ES-I3 (cell line): ENCODE data around the gene KDM2A.

Source experiments
- H3K36me3 ChIP-seq: 2 replicates; pipeline ENCODE4 v1.6.1; 2013; ENCODE audit warnings: mild to moderate bottlenecking, low read length, control low read depth, moderate library complexity; ENCODE audit not compliant: insufficient read depth
- H3K4me1 ChIP-seq: 2 replicates; pipeline ENCODE4 v1.6.1; 2013; ENCODE audit warnings: mild to moderate bottlenecking, control low read depth, low read length; ENCODE audit not compliant: insufficient read depth
- H3K9ac ChIP-seq: 2 replicates; pipeline ENCODE4 v1.6.1; 2013; ENCODE audit warnings: low read depth, mild to moderate bottlenecking, low read length, moderate library complexity
- H3K9me3 ChIP-seq: 2 replicates; pipeline ENCODE4 v1.6.1; 2013; ENCODE audit warnings: mild to moderate bottlenecking, low read length, moderate library complexity; ENCODE audit not compliant: control insufficient read depth, insufficient read depth

KDM2A gene

GRCh38 chr11:67301313-67301921, 182.4 kb downstream of the KDM2A start:
- no peak overlapping the region for H3K9ac ChIP-seq
- H3K4me1 ChIP-seq, result no peaks in the 10 kb centered on the region
- H3K9me3 ChIP-seq, result no peaks in the 10 kb centered on the region
- H3K36me3 ChIP-seq, result peaks cover 9% of the 10 kb centered on the region; the same call in 1 of the 2 replicates

- Histone ChIP-seq H3K4me1 (no peaks in the 10 kb centered on the region), H3K9ac (peak overlapping the region; percentile 71), H3K9me3 (no peaks in the 10 kb centered on the region), H3K36me3 (peaks cover 5% of the 10 kb centered on the region; the same call in 1 of the 2 replicates)
These were observed 183.0 kb downstream of the KDM2A start for GRCh38 chr11:67301951-67302516.

DNA sequence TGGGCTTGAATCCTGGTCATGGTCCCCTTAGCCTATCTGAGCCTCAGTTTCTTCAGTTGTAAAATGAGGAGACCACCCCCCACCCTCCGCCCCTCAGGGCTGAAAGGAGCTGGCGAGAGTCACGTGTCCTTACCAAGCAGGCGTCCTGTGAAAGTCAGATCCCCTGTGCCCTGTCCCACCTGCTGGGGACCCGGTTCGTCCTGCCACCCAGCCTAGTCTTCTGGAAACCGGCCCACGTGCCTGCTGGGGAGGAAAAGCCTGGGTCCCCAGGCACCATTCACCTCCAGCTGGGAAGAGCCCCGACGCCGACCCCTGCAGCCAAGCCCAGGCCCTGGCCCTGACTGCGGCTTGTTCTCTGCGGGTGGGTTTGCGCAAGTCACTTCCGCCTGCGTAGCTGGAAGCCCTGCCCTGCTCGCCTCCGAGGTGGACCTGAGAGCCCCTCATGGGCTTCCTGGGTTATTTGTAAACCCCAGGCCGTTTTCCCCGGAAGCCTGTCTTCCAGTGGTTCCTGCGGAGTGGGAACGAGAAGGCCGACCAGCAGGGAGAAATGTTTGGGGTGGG, 183.6 kb downstream of the KDM2A start:
- Histone ChIP-seq H3K9ac (peak overlapping the region; percentile 71), H3K36me3 (peaks cover 5% of the 10 kb centered on the region; the same call in 1 of the 2 replicates), H3K9me3 (no peaks in the 10 kb centered on the region)

GRCh38 chr11:67303132-67303834, 184.2 kb downstream of the KDM2A start, which contains the start of gene SSH3:
Gene SSH3 (plus strand): TSS chr11:67303530. CDS start chr11:67303626, 96 bp downstream.
- no peaks in the 10 kb centered on the region for H3K4me1 ChIP-seq
- H3K9ac ChIP-seq, result peak within 1 kb of the TSS; percentile 71
- H3K9me3 ChIP-seq, result no peaks in the 10 kb centered on the region
- peaks cover 5% of the 10 kb centered on the region; the same call in 1 of the 2 replicates for H3K36me3 ChIP-seq

More for the DNA sequence above, 183.6 kb downstream of the KDM2A start:
- H3K4me1 ChIP-seq, result no peaks in the 10 kb centered on the region

GRCh38 chr11:67303835-67304411, 184.9 kb downstream of the KDM2A start:
- Histone ChIP-seq H3K9ac (peak overlapping the region; percentile 71), H3K4me1 (no peaks in the 10 kb centered on the region), H3K36me3 (peaks cover 5% of the 10 kb centered on the region; the same call in 1 of the 2 replicates), H3K9me3 (no peaks in the 10 kb centered on the region)

DNA sequence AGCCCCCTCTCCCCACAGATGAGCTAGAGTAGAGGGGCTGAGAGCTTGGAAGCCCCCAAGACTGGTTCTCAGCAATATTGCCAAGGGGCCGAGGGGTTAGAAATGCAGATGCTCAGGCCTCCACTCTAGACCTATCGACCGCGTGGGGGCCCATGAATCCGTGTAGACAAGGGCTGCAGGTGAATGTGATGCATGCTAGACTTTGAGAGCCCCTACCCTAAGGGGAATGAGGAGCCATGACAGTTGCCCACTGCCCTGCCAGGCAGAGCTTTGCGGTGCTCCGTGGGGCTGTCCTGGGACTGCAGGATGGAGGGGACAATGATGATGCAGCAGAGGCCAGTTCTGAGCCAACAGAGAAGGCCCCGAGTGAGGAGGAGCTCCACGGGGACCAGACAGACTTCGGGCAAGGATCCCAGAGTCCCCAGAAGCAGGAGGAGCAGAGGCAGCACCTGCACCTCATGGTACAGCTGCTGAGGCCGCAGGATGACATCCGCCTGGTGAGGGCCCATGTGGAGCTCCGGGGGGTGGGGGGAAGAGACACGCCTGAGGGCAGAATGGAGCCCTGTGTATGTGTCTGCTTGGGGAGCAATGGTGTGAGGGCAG, 185.5 kb downstream of the KDM2A start:
- Histone ChIP-seq H3K36me3 (peaks cover 5% of the 10 kb centered on the region; the same call in 1 of the 2 replicates), H3K9me3 (no peaks in the 10 kb centered on the region), H3K4me1 (no peaks in the 10 kb centered on the region), H3K9ac (peak overlapping the region; percentile 71; the same call in 1 of the 2 replicates)

GRCh38 chr11:67306769-67307544, 187.9 kb downstream of the KDM2A start:
- Histone ChIP-seq H3K4me1 (no peaks in the 10 kb centered on the region), H3K9ac (no peak overlapping the region)

GRCh38 chr11:67307545-67308001, 188.5 kb downstream of the KDM2A start:
- Histone ChIP-seq H3K9me3 (no peaks in the 10 kb centered on the region), H3K4me1 (no peaks in the 10 kb centered on the region), H3K36me3 (no peaks in the 10 kb centered on the region), H3K9ac (no peak overlapping the region)

More at GRCh38 chr11:67306769-67307544, 187.9 kb downstream of the KDM2A start:
- Histone ChIP-seq H3K36me3 (no peaks in the 10 kb centered on the region), H3K9me3 (no peaks in the 10 kb centered on the region)
